ENCODE measurements around the gene RASL10A. TPM values are rescaled to one million over a fixed set of nuclear protein-coding genes. Genes with fewer than 3 reads are reported as not detected.

Gene RASL10A
- total RNA-seq, 4 donors from 2014 or later = 0.85 to 9.0 (median 5.6) TPM; not detected in 1

DNA sequence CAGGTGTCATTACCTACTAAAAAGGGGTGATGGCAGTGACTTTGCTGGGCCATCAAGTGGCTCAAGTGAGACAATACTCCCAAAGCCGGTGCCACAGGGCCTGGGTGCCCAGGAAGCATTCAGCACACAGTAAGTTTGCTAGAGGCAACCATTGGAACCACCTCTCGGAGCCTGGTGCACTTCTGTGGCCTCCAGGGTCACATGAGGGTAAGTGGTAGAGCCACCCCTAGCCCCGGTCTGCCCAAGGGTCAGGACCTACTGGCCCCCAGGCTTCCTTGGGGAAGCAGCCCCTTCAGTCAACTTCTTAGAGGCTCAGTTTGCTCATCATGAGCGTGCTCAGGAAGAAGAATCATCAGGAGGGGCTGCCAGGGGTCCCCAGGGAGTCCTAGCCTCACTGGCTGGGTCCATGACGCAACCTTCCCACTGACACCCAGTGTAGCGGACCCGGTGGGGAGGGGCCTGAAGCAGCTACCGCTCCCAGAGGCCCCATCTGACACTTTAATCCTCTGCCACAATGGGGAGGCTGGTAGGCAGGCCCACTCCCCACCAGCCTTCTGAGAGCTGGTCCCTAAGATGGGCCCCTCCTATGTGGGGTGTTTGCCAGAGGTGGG lies 17.5 kb upstream of the RASL10A start:
- no peaks in the 10 kb centered on the region for H3K4me1 ChIP-seq
- no peak for TF ChIP-seq POLR2A (IDR thresholded peaks at IDR 0.05)
- TF ChIP-seq, protein P1, sequence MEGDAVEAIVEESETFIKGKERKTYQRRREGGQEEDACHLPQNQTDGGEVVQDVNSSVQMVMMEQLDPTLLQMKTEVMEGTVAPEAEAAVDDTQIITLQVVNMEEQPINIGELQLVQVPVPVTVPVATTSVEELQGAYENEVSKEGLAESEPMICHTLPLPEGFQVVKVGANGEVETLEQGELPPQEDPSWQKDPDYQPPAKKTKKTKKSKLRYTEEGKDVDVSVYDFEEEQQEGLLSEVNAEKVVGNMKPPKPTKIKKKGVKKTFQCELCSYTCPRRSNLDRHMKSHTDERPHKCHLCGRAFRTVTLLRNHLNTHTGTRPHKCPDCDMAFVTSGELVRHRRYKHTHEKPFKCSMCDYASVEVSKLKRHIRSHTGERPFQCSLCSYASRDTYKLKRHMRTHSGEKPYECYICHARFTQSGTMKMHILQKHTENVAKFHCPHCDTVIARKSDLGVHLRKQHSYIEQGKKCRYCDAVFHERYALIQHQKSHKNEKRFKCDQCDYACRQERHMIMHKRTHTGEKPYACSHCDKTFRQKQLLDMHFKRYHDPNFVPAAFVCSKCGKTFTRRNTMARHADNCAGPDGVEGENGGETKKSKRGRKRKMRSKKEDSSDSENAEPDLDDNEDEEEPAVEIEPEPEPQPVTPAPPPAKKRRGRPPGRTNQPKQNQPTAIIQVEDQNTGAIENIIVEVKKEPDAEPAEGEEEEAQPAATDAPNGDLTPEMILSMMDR (IDR thresholded peaks at IDR 0.05) = no peak
- H3K27me3 ChIP-seq = no peaks in the 10 kb centered on the region
- no peak overlapping the region for H3K27ac ChIP-seq
- no peak for DNase-seq
- H3K36me3 ChIP-seq = peaks cover 0 to 93% (median 0%) of the 10 kb centered on the region in 3 donors
- no peak overlapping the region for H3K4me3 ChIP-seq
- H3K9me3 ChIP-seq = no peaks in the 10 kb centered on the region

DNA sequence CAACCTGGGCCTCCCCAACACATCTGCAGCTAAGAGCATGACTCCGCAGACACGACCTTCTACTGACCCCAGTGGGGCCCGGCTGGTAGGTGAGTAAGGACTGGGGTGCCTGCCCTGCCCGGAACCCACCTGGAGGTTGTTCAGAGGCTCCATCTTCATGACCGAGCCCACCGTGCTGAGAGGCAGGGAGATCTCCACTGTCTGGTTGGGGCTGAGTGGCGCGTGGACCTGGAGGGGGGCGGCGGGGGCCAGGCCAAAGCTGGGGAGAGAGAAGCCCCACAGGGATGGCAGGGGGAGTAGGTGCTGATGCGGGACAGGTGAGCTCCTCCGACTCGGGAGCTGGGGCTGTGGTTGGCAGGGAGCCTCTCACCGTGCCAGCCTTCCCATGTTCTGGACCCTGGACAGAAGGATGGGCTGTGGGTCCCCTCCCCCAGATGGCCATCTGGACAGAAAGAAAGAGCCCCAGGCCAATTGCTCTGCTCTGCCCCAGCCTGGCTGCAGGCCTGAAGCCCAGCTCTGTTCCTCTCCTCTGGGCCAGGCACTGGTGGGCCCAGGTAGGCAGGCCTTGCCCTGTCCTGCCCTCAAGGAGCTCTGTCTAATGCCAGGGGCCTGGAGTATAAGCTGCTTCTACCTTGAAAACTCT lies 16.3 kb upstream of the RASL10A start:
- Histone ChIP-seq H3K36me3 (peaks cover 0 to 93% (median 0%) of the 10 kb centered on the region in 3 donors), H3K9me3 (no peaks in the 10 kb centered on the region), H3K27me3 (no peaks in the 10 kb centered on the region), H3K4me1 (no peaks in the 10 kb centered on the region), H3K27ac (no peak overlapping the region), H3K4me3 (no peak overlapping the region)
- DNase-seq = no peak
- TF ChIP-seq, protein P1 (IDR thresholded peaks at IDR 0.05) = no peak

DNA sequence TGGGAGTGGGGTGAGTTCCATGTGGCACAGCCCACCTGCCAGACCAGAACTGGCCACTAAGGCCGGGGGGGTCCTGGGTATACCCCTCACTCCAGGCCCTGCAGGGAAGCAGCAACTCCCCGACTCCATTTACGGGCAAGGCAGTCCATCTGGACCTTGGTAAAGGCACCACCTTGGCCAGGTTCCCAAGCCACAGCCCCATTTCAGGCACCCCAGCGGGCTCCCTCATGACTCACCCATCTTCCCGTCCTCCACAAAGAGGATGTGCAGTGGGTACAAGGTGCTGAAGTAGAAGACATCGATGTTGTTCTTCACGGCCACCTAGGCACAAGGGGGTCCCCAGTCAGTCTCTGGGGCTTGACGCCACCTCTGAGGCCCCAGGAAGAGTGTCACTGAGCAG lies 15.7 kb upstream of the RASL10A start:
- Histone ChIP-seq H3K27ac (no peak overlapping the region), H3K9me3 (no peaks in the 10 kb centered on the region), H3K36me3 (peaks cover 0 to 93% (median 0%) of the 10 kb centered on the region in 3 donors), H3K4me3 (no peak overlapping the region), H3K4me1 (no peaks in the 10 kb centered on the region), H3K27me3 (no peaks in the 10 kb centered on the region)
- no peak for DNase-seq
- TF ChIP-seq POLR2A (IDR thresholded peaks at IDR 0.05) = no peak
- TF ChIP-seq, protein P1 (IDR thresholded peaks at IDR 0.05) = no peak

DNA sequence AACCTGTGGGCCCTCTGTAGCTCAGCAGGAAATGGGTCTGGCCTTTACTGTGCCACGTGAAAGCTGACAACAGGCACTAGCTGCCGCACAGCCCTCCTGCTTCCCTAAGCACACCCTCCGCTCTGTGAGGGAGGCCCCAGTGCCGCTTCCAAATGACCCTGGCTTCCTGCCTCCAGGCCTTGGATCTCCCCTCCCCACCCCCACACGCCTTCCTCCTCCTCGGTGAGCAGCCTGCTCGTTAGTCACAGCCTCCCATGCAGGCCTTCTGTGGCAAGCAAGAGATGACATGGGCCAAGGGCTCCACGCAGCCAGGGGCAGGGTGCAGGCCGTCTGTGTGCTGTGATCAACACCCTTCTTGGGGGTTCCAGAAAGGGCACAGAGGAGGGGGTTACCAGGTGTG lies 15.3 kb upstream of the RASL10A start:
- no peaks in the 10 kb centered on the region for H3K4me1 ChIP-seq
- no peaks in the 10 kb centered on the region for H3K9me3 ChIP-seq
- no peak for DNase-seq
- no peak overlapping the region for H3K27ac ChIP-seq
- peaks cover 0 to 88% (median 0%) of the 10 kb centered on the region in 3 donors for H3K36me3 ChIP-seq
- TF ChIP-seq, protein P1 (IDR thresholded peaks at IDR 0.05) = no peak
- TF ChIP-seq POLR2A (IDR thresholded peaks at IDR 0.05) = no peak
- no peak overlapping the region for H3K4me3 ChIP-seq
- H3K27me3 ChIP-seq = no peaks in the 10 kb centered on the region

DNA sequence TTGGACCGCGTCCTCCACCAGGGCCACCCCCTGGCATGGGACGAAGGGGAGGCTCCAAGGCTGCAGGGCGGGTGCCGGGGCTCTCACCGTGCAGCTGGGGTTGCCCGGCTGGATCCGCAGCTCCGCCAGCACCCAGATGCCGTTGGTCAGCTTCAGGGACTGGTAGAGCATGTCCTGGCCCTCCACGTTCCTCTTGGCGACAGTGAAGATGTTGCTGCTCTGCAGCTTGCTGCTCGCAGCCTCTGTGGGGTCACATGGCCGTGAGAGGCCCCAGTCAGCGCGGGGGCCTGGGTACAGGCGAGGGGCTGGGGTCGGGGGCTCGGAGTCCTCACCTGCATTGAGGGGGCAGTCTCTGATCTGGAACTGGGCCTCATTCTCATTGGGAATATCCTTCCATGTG lies 14.8 kb upstream of the RASL10A start:
- H3K27me3 ChIP-seq = no peaks in the 10 kb centered on the region
- no peak overlapping the region for H3K27ac ChIP-seq
- H3K4me3 ChIP-seq = no peak overlapping the region
- H3K4me1 ChIP-seq = no peaks in the 10 kb centered on the region
- no peak for DNase-seq
- peaks cover 0 to 85% (median 0%) of the 10 kb centered on the region in 3 donors for H3K36me3 ChIP-seq
- no peaks in the 10 kb centered on the region for H3K9me3 ChIP-seq
- TF ChIP-seq POLR2A (IDR thresholded peaks at IDR 0.05) = no peak
- TF ChIP-seq, protein P1 (IDR thresholded peaks at IDR 0.05) = no peak

Data from Peyer's patch (tissue), 4 donors.